B cell (primary cell): Measurements from ENCODE around the gene FAM20C. TPM values are rescaled to one million over a fixed set of nuclear protein-coding genes. Genes with fewer than 3 reads are reported as not detected.

Experiments
- ATAC-seq: fragments of 200-7000 bp; cut with Tn5 transposase; one replicate; pipeline ENCODE4 v1.10.0; 2021; ENCODE audit warnings: low read depth, mild to moderate bottlenecking, moderate number of reproducible peaks, moderate library complexity
- CTCF ChIA-PET: fragments of 350-600 bp; sonication (Branson Sonifier 250); formaldehyde crosslinking; loops from one replicate; lab custom pipeline; 2021; ENCODE audit warnings: antibody characterized with exemption, inconsistent platforms; lab: Charles Lee
- POLR2A ChIA-PET: fragments of 350-600 bp; sonication (Branson Sonifier 250); formaldehyde crosslinking; loops from one replicate; lab custom pipeline; 2021; ENCODE audit warnings: antibody characterized with exemption; lab: Charles Lee
- DNase-seq: peaks from one replicate; pipeline ENCODE4 v3.0.0; 2013
- H2AFZ ChIP-seq: 2 replicates; pipeline ENCODE4 v1.6.1; 2012; ENCODE audit warnings: mild to moderate bottlenecking, low read depth, low read length; ENCODE audit not compliant: insufficient read depth, poor library complexity, severe bottlenecking
- H3K27ac ChIP-seq, 2 donors: 1 replicate in 1 of 2; 2 replicates in 1 of 2; pipeline ENCODE4 v1.5.1; 2012 to 2013; ENCODE audit warnings: low read length in 2 of 2, mild to moderate bottlenecking in 2 of 2, moderate library complexity in 1 of 2
- H3K27me3 ChIP-seq, 4 experiments: fragments of 200-600 bp in 1 of 4; sonication (generic) in 1 of 4; replicated peaks in 1 of 4; 1 replicate in 2 of 4; 2 replicates in 2 of 4; pipeline versions ENCODE4 v1.6.1 to v1.7.0; 2013 to 2016; ENCODE audit warnings: low read length in 3 of 4, mild to moderate bottlenecking in 2 of 4, mixed read lengths in 1 of 4, moderate library complexity in 1 of 4; ENCODE audit not compliant: insufficient read depth in 4 of 4, control insufficient read depth in 3 of 4; ENCODE audit errors: control extremely low read depth in 1 of 4
- H3K36me3 ChIP-seq, 2 experiments: replicated peaks in 1 of 2; 1 replicate in 1 of 2; 2 replicates in 1 of 2; pipeline versions ENCODE4 v1.6.1 to v1.7.1; 2013; ENCODE audit warnings: low read length in 1 of 2; ENCODE audit not compliant: insufficient read depth in 2 of 2, control insufficient read depth in 1 of 2; ENCODE audit errors: control extremely low read depth in 1 of 2, extremely low read depth in 1 of 2
- H3K4me1 ChIP-seq, 2 donors: fragments of 200-600 bp in 1 of 2; sonication (generic) in 1 of 2; 1 replicate in 1 of 2; 2 replicates in 1 of 2; pipeline versions ENCODE4 v1.5.1 to v1.6.1; 2013 to 2017; ENCODE audit warnings: low read length in 2 of 2; ENCODE audit not compliant: control insufficient read depth in 2 of 2, insufficient read depth in 2 of 2
- H3K4me2 ChIP-seq: replicated peaks from 2 replicates; pipeline ENCODE3; 2012; ENCODE audit warnings: mild to moderate bottlenecking, low read depth, low read length; ENCODE audit not compliant: poor library complexity, severe bottlenecking
- H3K4me3 ChIP-seq, 5 experiments: fragments of 200-600 bp in 1 of 5; sonication (generic) in 1 of 5; 1 replicate in 3 of 5; 2 replicates in 2 of 5; pipeline versions ENCODE4 v1.5.1 to v1.7.0; 2011 to 2016; ENCODE audit warnings: low read length in 4 of 5, mild to moderate bottlenecking in 4 of 5, low read depth in 2 of 5, control low read depth in 1 of 5, moderate library complexity in 1 of 5; ENCODE audit not compliant: insufficient read depth in 1 of 5; ENCODE audit errors: control extremely low read depth in 1 of 5, extremely low read depth in 1 of 5
- H3K79me2 ChIP-seq: fragments of 200-600 bp; sonication (generic); one replicate; pipeline ENCODE4 v1.6.0; 2016; ENCODE audit warnings: low read length; ENCODE audit not compliant: control insufficient read depth, insufficient read depth
- H3K9ac ChIP-seq: fragments of 200-600 bp; sonication (generic); 2 replicates; pipeline ENCODE4 v1.6.1; 2017; ENCODE audit warnings: mild to moderate bottlenecking, low read length, moderate library complexity
- H3K9me3 ChIP-seq, 3 donors: one replicate each; pipeline versions ENCODE4 v1.6.1 to v1.7.1; 2013; ENCODE audit warnings: low read length in 2 of 3; ENCODE audit not compliant: control insufficient read depth in 2 of 3, insufficient read depth in 1 of 3; ENCODE audit errors: control extremely low read depth in 1 of 3
- H4K20me1 ChIP-seq: 2 replicates; pipeline ENCODE4 v1.6.0; 2012; ENCODE audit warnings: mild to moderate bottlenecking, low read length; ENCODE audit not compliant: insufficient read depth, control insufficient read depth, poor library complexity, severe bottlenecking
- H3K27ac Mint-ChIP-seq: one replicate; pipeline ENCODE4 v1.8.0; 2021; ENCODE audit warnings: mixed read lengths
- H3K27me3 Mint-ChIP-seq: one replicate; pipeline ENCODE4 v1.8.0; 2021; ENCODE audit warnings: mixed read lengths
- H3K4me1 Mint-ChIP-seq: one replicate; pipeline ENCODE4 v1.8.0; 2021; ENCODE audit warnings: mixed read lengths
- H3K4me3 Mint-ChIP-seq: one replicate; pipeline ENCODE4 v1.8.0; 2021; ENCODE audit warnings: mixed read lengths
- H3K9me3 Mint-ChIP-seq: one replicate; pipeline ENCODE4 v1.8.0; 2022; ENCODE audit warnings: mixed read lengths; ENCODE audit not compliant: insufficient read depth
- EZH2 ChIP-seq: IDR thresholded peaks from 2 replicates; pipeline ENCODE4 v1.6.1; 2012; ENCODE audit warnings: borderline replicate concordance, low read depth, mild to moderate bottlenecking, moderate library complexity, low read length; ENCODE audit not compliant: insufficient read depth, poor library complexity, severe bottlenecking
- whole genome bisulfite sequencing: methylation state at CpG from one replicate; pipeline ENCODE4 v1.1.5; 2013; ENCODE audit warnings: missing lambda C conversion rate; ENCODE audit not compliant: insufficient coverage; 5-methylcytosine and 5-hydroxymethylcytosine counted together
- intact Hi-C: fragments of 100-400 bp; cut with micrococcal nuclease; formaldehyde crosslinking; loops from one replicate; pipeline ENCODE4 v1.10.0; 2022
- polyA plus RNA-seq: library from polyadenylated mRNA; depleted of rRNA; stranded (reverse); fragments of >200 nt; gene quantifications from 2 replicates; pipeline ENCODE4 v1.2.3, GENCODE V29; 2012
- total RNA-seq, 2 donors: library from RNA; stranded (reverse); fragments of 120-200 nt in 1 of 2; gene quantifications; 1 replicate in 1 of 2; 2 replicates in 1 of 2; pipeline versions ENCODE4 v1.2.3 to v1.2.4, GENCODE V29; 2013 to 2022
- TF ChIP-seq, protein P1 (sequence below): fragments of 200-600 bp; IDR thresholded peaks from one replicate; pipeline ENCODE4 v1.8.0; 2022; ENCODE audit warnings: antibody characterized with exemption, mild to moderate bottlenecking

FAM20C gene
- total and polyA plus RNA-seq, 2 donors (not counting 1 experiment from before 2014, with no cell fraction given), result 0.54 to 0.81 TPM

DNA sequence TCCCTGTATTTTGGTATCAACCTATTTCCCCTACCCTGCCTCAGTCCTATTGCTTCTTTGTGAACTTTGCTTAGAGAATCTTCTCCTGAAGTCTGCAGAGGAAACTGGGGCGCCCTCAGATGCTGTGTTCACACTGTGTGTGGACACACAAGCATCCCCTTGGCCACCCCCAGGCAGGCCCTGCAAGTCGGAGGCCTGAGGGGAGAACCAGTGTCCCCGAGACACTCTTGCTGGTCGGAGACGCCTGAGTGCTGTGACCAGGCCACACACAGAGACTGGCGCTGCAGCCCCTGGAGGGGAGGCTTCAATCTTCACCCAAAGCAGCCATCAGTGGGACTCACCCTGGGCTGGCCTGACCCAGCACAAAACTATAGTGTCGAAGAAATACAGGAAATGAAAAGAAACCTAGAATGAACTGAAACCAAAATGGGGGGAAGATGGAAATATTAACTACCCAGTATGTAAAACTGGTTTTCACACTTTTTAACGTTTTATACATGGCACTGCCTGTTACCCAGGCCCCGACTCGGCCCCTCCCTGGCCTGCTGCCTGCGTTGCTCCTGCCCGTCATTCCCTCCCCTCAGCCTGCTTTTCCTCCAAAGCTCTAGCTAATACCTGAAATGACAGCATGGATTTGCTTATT lies 48.4 kb upstream of the FAM20C start:
- ATAC-seq (peak; percentile 34), DNase-seq (peak; percentile 39)
- Histone ChIP-seq H3K27me3 (no peaks in the 10 kb centered on the region), H3K27ac (peak overlapping the region; percentile 32 to 70), H3K9me3 (peaks cover 0 to 10% (median 2%) of the 10 kb centered on the region in 3 donors), H3K4me3 (no peak overlapping the region), H3K4me2 (peak overlapping the region; percentile 59), H3K36me3 (no peaks in the 10 kb centered on the region), H2AFZ (peak overlapping the region; percentile 72), H3K79me2 (no peaks in the 10 kb centered on the region), H3K4me1 (peaks cover 22 to 23% of the 10 kb centered on the region in 2 donors), H4K20me1 (no peaks in the 10 kb centered on the region), H3K9ac (peak overlapping the region; percentile 17)
- 44% methylated on average over 8 of the region's 12 CpGs for WGBS
- Mint-ChIP-seq H3K4me1 (peaks cover 28% of the 10 kb centered on the region), H3K9me3 (no peaks in the 10 kb centered on the region), H3K4me3 (no peak overlapping the region), H3K27ac (peak overlapping the region; percentile 86), H3K27me3 (no peaks in the 10 kb centered on the region)
- TF ChIP-seq, protein P1, sequence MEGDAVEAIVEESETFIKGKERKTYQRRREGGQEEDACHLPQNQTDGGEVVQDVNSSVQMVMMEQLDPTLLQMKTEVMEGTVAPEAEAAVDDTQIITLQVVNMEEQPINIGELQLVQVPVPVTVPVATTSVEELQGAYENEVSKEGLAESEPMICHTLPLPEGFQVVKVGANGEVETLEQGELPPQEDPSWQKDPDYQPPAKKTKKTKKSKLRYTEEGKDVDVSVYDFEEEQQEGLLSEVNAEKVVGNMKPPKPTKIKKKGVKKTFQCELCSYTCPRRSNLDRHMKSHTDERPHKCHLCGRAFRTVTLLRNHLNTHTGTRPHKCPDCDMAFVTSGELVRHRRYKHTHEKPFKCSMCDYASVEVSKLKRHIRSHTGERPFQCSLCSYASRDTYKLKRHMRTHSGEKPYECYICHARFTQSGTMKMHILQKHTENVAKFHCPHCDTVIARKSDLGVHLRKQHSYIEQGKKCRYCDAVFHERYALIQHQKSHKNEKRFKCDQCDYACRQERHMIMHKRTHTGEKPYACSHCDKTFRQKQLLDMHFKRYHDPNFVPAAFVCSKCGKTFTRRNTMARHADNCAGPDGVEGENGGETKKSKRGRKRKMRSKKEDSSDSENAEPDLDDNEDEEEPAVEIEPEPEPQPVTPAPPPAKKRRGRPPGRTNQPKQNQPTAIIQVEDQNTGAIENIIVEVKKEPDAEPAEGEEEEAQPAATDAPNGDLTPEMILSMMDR, result no peak
- no peak for TF ChIP-seq EZH2
- ChIA-PET POLR2A (no interaction called here), CTCF (no interaction called here)
- intact Hi-C loops, result no loop called here

DNA sequence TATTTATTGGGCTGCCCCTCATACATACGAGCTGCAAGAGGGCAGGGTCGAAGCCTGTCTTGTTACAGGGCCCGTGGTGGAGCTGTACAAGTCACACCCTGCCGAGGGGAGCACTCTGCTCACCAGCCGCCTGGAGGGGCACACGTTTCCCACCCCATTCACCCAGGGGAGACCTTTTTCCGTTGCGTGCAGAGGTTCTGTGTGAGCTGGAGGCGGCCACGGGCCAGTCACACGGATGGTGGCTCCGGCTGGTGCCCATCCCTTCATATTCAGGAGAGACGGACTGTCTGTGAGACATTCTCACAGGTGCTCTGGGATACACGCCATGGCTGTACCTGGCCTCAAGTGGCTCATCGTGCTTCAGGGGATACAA lies 47.9 kb upstream of the FAM20C start:
- Mint-ChIP-seq H3K4me1 (peaks cover 32% of the 10 kb centered on the region), H3K9me3 (no peaks in the 10 kb centered on the region), H3K27ac (peak overlapping the region; percentile 86), H3K27me3 (no peaks in the 10 kb centered on the region), H3K4me3 (no peak overlapping the region)
- H3K9me3 ChIP-seq, result peaks cover 0 to 10% (median 2%) of the 10 kb centered on the region in 3 donors
- no peak for ATAC-seq
- TF ChIP-seq, protein P1, result no peak
- TF ChIP-seq EZH2, result no peak
- no peaks in the 10 kb centered on the region for H3K27me3 ChIP-seq
- peak overlapping the region; percentile 72 for H2AFZ ChIP-seq
- H4K20me1 ChIP-seq, result no peaks in the 10 kb centered on the region
- no peak overlapping the region for H3K4me3 ChIP-seq
- WGBS, result 97% methylated on average over 13 of the region's 15 CpGs
- H3K36me3 ChIP-seq, result no peaks in the 10 kb centered on the region
- H3K79me2 ChIP-seq, result no peaks in the 10 kb centered on the region
- H3K4me2 ChIP-seq, result peak overlapping the region; percentile 59
- ChIA-PET POLR2A (no interaction called here), CTCF (no interaction called here)
- peaks cover 22 to 23% of the 10 kb centered on the region in 2 donors for H3K4me1 ChIP-seq
- H3K27ac ChIP-seq, result peak overlapping the region; percentile 32 to 70
- DNase-seq, result no peak
- peak overlapping the region; percentile 17 for H3K9ac ChIP-seq
- intact Hi-C loops, result no loop called here
